ENCODE data around the gene MREG.

GRCh38 chr2:215965532-215966165 lies 47.7 kb downstream of the MREG start:
- TF ChIP-seq TAF1 (IDR thresholded peaks at IDR 0.05; ENCODE audit: borderline replicate concordance, insufficient read depth, low read length) (no peak), POLR2AphosphoS5 (IDR thresholded peaks at IDR 0.05; ENCODE audit: low read depth, low read length) (no peak), SIN3A (IDR thresholded peaks at IDR 0.05; ENCODE audit: borderline replicate concordance, insufficient read depth, low read length) (no peak)

All from PFSK-1 (cell line).